ENCODE data around the gene NISCH.

Gene NISCH

DNA sequence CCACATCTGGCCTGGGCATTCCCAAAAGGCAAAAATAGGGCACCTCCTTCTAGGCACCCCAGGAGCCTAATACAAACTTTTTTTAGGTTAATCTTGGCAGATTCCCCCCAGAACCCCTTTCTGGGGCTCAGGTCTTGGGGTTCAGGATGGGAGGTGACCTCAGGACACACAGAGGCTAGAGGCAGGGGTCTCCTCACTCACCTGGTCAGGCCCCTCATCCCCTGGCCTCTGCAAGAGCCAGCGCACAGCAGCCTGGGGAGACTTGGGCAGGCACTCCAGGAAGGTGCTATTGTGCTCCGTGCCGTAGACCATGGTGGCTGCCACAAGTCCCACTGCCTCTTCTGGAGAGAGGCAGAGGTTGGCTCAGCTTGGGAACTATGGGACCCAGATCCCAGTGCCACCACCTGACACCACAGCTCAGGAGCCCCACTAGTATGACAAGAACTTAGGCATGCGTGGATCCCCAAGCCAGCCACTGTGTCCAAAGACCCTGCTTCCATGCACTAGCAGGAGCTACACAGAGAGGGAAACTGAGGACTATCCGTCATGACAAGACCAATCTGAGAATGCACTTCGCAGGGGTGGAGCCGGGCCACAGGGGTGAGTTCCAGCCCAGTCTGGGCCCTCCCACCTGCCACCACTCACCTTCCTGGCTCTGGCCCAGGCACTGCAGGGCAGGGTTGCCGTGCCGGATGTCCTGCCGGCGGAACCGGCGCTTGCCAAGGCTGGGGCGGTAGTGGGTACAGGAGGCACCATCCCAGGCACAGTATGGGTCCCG is 17.9 kb upstream of the NISCH start:
- no peak overlapping the region for H3K4me3 ChIP-seq (ENCODE audit: low read length)

DNA sequence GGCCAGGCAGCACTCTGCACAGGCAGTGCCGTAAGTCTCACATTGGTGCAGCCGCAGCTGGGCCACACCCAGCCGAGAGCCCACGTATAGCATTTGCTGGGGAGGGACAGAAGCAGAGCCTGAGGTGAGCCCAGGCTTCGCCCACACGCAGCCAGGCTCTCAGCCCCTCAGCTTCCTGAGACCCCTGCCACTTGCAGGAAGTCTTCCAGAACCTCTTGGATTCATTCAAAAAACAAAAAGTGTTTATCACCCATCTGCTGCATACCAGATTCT is 17.4 kb upstream of the NISCH start:
- H3K9ac ChIP-seq (ENCODE audit: low read length): no peak overlapping the region
- no peak overlapping the region for H3K4me3 ChIP-seq (ENCODE audit: low read length)
- no peaks in the 10 kb centered on the region for H3K4me1 ChIP-seq (ENCODE audit: control insufficient read depth, low read depth, low read length)
- no peaks in the 10 kb centered on the region for H3K36me3 ChIP-seq (ENCODE audit: control insufficient read depth, low read depth, low read length)
- H3K27ac ChIP-seq (ENCODE audit: low read length): no peak overlapping the region
- no peaks in the 10 kb centered on the region for H3K27me3 ChIP-seq (ENCODE audit: control insufficient read depth, insufficient read depth, low read length)
- H3K9me3 ChIP-seq (ENCODE audit: control insufficient read depth, low read depth, low read length): no peaks in the 10 kb centered on the region

More for the DNA sequence above, 17.9 kb upstream of the NISCH start:
- H3K36me3 ChIP-seq (ENCODE audit: control insufficient read depth, low read depth, low read length): no peaks in the 10 kb centered on the region
- H3K27ac ChIP-seq (ENCODE audit: low read length): no peak overlapping the region
- H3K9me3 ChIP-seq (ENCODE audit: control insufficient read depth, low read depth, low read length): no peaks in the 10 kb centered on the region
- H3K9ac ChIP-seq (ENCODE audit: low read length): no peak overlapping the region
- no peaks in the 10 kb centered on the region for H3K4me1 ChIP-seq (ENCODE audit: control insufficient read depth, low read depth, low read length)
- no peaks in the 10 kb centered on the region for H3K27me3 ChIP-seq (ENCODE audit: control insufficient read depth, insufficient read depth, low read length)

DNA sequence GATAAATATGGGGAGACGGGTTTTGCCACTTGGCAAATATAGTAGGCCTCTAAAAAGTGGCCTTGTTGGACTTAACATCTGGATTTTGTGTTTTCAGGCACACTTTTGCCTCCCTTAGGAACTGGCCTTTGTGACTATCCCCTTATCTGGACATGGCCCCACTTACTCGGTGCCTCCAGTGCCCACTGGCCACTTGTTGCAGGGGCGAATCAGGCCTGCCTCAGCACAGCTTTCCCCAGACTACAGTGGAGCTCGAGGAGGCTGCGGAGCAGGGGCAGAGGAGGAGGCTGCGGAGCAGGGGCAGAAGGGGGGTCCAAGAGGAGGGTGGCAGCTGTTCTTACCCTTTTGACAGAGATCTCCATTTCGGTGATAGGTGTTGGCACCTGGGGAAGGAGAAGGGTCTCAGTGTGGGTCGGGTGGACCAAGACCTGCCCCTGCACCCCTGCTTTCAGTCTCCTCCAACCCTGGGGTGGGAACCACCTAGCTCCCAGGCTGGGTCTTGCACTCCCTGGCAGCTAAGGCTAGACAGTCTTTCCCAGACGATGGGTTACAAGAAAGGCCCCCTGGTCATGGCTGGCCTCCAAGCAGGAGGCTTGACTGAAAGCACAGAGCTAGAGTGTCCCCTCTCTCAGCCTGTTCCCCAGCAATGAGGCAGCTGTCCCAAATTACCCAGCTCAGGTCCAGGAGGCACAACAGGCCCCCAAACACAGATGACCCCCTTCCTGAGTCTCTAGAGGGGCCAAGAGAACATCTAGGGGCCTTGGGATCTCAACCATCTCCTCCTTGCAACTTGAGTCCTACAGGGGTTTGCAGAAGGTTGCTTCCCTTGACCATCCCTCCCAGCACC is 16.6 kb upstream of the NISCH start:
- no peaks in the 10 kb centered on the region for H3K27me3 ChIP-seq (ENCODE audit: control insufficient read depth, insufficient read depth, low read length)
- no peak overlapping the region for H3K4me3 ChIP-seq (ENCODE audit: low read length)
- H3K4me1 ChIP-seq (ENCODE audit: control insufficient read depth, low read depth, low read length): no peaks in the 10 kb centered on the region
- no peaks in the 10 kb centered on the region for H3K9me3 ChIP-seq (ENCODE audit: control insufficient read depth, low read depth, low read length)
- no peak overlapping the region for H3K9ac ChIP-seq (ENCODE audit: low read length)
- H3K27ac ChIP-seq (ENCODE audit: low read length): no peak overlapping the region
- no peaks in the 10 kb centered on the region for H3K36me3 ChIP-seq (ENCODE audit: control insufficient read depth, low read depth, low read length)

DNA sequence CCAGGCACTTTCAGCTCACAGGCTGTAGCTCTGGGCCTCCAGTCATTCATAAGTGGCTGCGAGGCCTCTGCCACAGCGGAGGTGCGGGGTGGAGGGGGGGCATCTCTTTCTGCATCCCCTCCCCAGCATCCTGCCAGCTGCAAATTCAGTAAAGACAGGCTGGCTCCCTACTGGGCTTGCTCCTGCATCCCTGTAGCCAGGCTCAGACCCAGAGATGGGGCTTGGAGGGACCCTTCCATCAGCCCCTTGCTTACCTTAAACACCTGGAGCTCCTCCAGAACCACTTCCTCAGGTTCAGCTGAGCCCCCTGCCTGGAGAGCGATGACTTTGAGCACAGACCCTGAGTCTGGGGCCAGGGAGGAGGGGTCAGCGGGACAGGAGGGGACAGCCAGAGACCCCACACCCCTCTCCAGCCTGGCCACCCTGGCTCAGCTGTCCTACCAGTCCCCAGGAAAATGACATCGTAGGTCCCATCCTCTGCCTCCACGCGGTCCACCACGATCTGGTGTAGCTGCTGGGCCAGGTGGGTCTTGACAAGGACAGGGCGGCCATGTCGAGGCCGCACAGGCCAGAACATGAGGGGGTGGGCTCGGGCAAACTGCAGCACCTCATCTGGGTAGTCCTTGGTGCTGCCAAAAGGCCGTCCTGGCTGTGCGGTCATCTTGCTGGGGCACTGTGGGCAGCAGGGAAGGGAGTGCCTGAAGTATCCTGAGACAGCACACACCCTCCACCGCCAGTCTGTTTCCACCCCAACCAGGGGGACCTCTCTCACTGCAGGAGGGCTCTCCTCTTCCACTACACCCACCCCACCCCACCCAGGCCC is 15.8 kb upstream of the NISCH start:
- Histone ChIP-seq H3K9ac (ENCODE audit: low read length) (no peak overlapping the region), H3K4me1 (ENCODE audit: control insufficient read depth, low read depth, low read length) (no peaks in the 10 kb centered on the region), H3K4me3 (ENCODE audit: low read length) (no peak overlapping the region), H3K27me3 (ENCODE audit: control insufficient read depth, insufficient read depth, low read length) (no peaks in the 10 kb centered on the region), H3K36me3 (ENCODE audit: control insufficient read depth, low read depth, low read length) (no peaks in the 10 kb centered on the region), H3K27ac (ENCODE audit: low read length) (no peak overlapping the region), H3K9me3 (ENCODE audit: control insufficient read depth, low read depth, low read length) (no peaks in the 10 kb centered on the region)

DNA sequence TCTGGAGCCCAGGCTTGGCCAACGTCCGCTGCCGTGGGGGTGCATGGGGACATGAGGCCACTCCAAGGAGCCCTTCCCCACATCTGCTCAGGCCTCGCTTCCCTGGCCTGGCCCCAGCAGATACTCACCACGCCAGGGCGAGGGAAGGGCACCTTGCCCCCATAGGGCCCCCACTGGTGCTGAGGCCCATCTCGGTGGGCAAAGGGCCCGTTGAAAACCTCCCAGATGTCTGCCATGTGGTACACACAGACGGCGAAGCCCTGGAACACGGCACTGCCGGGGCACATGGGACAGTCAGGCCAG is 15.2 kb upstream of the NISCH start:
- H3K9me3 ChIP-seq (ENCODE audit: control insufficient read depth, low read depth, low read length): no peaks in the 10 kb centered on the region
- H3K4me1 ChIP-seq (ENCODE audit: control insufficient read depth, low read depth, low read length): no peaks in the 10 kb centered on the region
- no peak overlapping the region for H3K9ac ChIP-seq (ENCODE audit: low read length)
- H3K36me3 ChIP-seq (ENCODE audit: control insufficient read depth, low read depth, low read length): no peaks in the 10 kb centered on the region
- no peak overlapping the region for H3K27ac ChIP-seq (ENCODE audit: low read length)
- H3K4me3 ChIP-seq (ENCODE audit: low read length): no peak overlapping the region
- H3K27me3 ChIP-seq (ENCODE audit: control insufficient read depth, insufficient read depth, low read length): no peaks in the 10 kb centered on the region

DNA sequence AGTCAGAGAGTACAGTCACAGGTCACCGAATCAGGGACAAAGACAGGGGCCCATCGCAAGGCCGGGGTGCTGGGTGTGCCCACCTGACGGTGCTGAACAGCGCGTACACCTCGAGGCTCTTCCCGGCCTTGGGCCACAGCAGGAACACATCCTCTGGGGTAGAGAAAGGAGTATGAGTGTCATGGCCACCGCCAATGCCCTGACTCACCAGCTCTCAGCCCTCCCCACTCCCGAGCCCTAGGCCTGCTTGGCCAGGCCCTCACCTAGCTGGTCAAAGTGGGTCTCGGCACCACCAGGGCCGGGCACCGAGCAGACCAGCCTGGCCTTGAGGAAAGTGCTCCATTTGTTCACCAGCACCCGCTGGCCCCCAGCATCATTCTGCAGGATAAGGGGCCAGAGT is 14.7 kb upstream of the NISCH start:
- no peaks in the 10 kb centered on the region for H3K4me1 ChIP-seq (ENCODE audit: control insufficient read depth, low read depth, low read length)
- H3K9me3 ChIP-seq (ENCODE audit: control insufficient read depth, low read depth, low read length): no peaks in the 10 kb centered on the region
- no peak overlapping the region for H3K9ac ChIP-seq (ENCODE audit: low read length)
- no peak overlapping the region for H3K4me3 ChIP-seq (ENCODE audit: low read length)
- no peaks in the 10 kb centered on the region for H3K27me3 ChIP-seq (ENCODE audit: control insufficient read depth, insufficient read depth, low read length)
- H3K36me3 ChIP-seq (ENCODE audit: control insufficient read depth, low read depth, low read length): no peaks in the 10 kb centered on the region
- H3K27ac ChIP-seq (ENCODE audit: low read length): no peak overlapping the region

DNA sequence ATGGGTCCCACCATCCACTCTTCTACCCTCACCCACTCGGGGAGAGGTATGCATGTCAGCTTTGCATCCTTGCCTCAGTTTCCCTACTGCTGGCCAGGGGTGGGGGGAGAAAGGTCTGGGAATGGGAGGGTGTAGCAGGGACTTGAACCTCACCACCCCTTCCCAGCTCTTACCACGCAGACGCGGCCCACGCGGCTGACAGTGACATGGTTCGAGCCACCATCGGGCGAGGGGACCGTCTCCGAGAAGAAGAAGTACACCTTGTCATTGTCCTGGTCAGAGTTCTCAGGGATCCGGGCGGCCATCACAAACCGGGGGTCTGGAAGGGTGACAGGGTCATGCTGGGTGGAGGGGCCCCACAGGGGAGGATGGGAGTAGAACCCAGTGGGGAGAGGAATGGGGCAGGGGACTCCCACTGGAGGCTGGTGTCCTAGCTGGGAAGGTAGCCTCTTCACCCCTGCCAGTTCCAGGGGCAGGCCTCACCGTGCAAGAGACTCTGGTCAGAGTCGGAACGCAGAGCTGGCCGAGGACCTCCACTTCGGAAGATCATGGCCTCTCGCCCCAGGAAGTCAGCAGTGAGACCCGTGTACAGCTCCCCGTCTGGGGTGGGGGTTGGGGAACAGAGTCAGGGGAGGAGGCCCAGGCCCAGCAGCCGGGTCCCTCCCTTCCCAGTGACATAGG is 14.2 kb upstream of the NISCH start:
- no peak overlapping the region for H3K4me3 ChIP-seq (ENCODE audit: low read length)
- no peaks in the 10 kb centered on the region for H3K9me3 ChIP-seq (ENCODE audit: control insufficient read depth, low read depth, low read length)
- no peaks in the 10 kb centered on the region for H3K36me3 ChIP-seq (ENCODE audit: control insufficient read depth, low read depth, low read length)
- H3K9ac ChIP-seq (ENCODE audit: low read length): no peak overlapping the region
- no peaks in the 10 kb centered on the region for H3K27me3 ChIP-seq (ENCODE audit: control insufficient read depth, insufficient read depth, low read length)
- no peaks in the 10 kb centered on the region for H3K4me1 ChIP-seq (ENCODE audit: control insufficient read depth, low read depth, low read length)
- H3K27ac ChIP-seq (ENCODE audit: low read length): no peak overlapping the region

- no peak overlapping the region for H3K27ac ChIP-seq (ENCODE audit: low read length)
- H3K4me3 ChIP-seq (ENCODE audit: low read length): no peak overlapping the region
- no peak overlapping the region for H3K9ac ChIP-seq (ENCODE audit: low read length)
- H3K4me1 ChIP-seq (ENCODE audit: control insufficient read depth, low read depth, low read length): no peaks in the 10 kb centered on the region
- no peaks in the 10 kb centered on the region for H3K9me3 ChIP-seq (ENCODE audit: control insufficient read depth, low read depth, low read length)
- no peaks in the 10 kb centered on the region for H3K36me3 ChIP-seq (ENCODE audit: control insufficient read depth, low read depth, low read length)
- H3K27me3 ChIP-seq (ENCODE audit: control insufficient read depth, insufficient read depth, low read length): no peaks in the 10 kb centered on the region
Observed at GRCh38 chr3:52441772-52442332, 13.6 kb upstream of the NISCH start.

GRCh38 chr3:52442409-52443267 is 12.8 kb upstream of the NISCH start:
- H3K4me1 ChIP-seq (ENCODE audit: control insufficient read depth, low read depth, low read length): no peaks in the 10 kb centered on the region
- H3K4me3 ChIP-seq (ENCODE audit: low read length): no peak overlapping the region
- no peaks in the 10 kb centered on the region for H3K9me3 ChIP-seq (ENCODE audit: control insufficient read depth, low read depth, low read length)
- no peak overlapping the region for H3K27ac ChIP-seq (ENCODE audit: low read length)
- H3K9ac ChIP-seq (ENCODE audit: low read length): no peak overlapping the region
- no peaks in the 10 kb centered on the region for H3K27me3 ChIP-seq (ENCODE audit: control insufficient read depth, insufficient read depth, low read length)
- no peaks in the 10 kb centered on the region for H3K36me3 ChIP-seq (ENCODE audit: control insufficient read depth, low read depth, low read length)

DNA sequence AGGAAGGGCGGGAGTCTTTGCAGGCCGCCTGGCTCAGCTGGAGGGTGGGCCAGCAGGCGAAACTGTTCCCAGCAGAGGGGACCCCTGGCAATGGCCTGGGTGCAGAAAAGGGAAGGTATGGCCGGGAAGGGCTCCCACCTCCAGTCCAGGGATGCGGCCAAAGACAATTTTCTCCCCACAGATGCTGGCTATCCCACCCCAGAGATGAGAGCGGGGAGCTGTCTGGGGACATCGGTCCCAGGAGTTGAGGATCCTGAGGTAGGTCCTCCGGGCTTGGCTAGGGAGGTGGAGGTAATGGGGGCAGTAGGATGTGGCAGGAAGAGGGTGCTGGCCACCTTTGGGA is 12.2 kb upstream of the NISCH start:
- Histone ChIP-seq H3K9ac (ENCODE audit: low read length) (no peak overlapping the region), H3K27ac (ENCODE audit: low read length) (no peak overlapping the region), H3K4me3 (ENCODE audit: low read length) (no peak overlapping the region), H3K36me3 (ENCODE audit: control insufficient read depth, low read depth, low read length) (no peaks in the 10 kb centered on the region), H3K4me1 (ENCODE audit: control insufficient read depth, low read depth, low read length) (no peaks in the 10 kb centered on the region), H3K9me3 (ENCODE audit: control insufficient read depth, low read depth, low read length) (no peaks in the 10 kb centered on the region), H3K27me3 (ENCODE audit: control insufficient read depth, insufficient read depth, low read length) (no peaks in the 10 kb centered on the region)
